MG63 (cell line): Measurements from ENCODE around the gene CIPC. TPM values are rescaled to one million over a fixed set of nuclear protein-coding genes. Genes with fewer than 3 reads are reported as not detected.
A peak's percentile ranks its signal among the peaks of the same experiment; 100 is the strongest.

ENCODE experiments used
- DNase-seq: peaks from one replicate; pipeline ENCODE4 v3.0.0-alpha.2; 2020
- H3K27me3 ChIP-seq: fragments of 250-450 bp; sonication (Bioruptor Pico); 2 replicates; pipeline ENCODE4 v1.5.1; 2020; ENCODE audit warnings: mild to moderate bottlenecking, moderate library complexity
- H3K36me3 ChIP-seq: fragments of 250-450 bp; sonication (Bioruptor Pico); 2 replicates; pipeline ENCODE4 v1.5.1; 2020; ENCODE audit warnings: mild to moderate bottlenecking, moderate library complexity
- H3K4me3 ChIP-seq: fragments of 250-450 bp; sonication (Bioruptor Pico); 2 replicates; pipeline ENCODE4 v1.5.1; 2020; ENCODE audit warnings: mild to moderate bottlenecking, moderate library complexity
- H3K9me3 ChIP-seq: fragments of 250-450 bp; sonication (Bioruptor Pico); 2 replicates; pipeline ENCODE4 v1.5.1; 2020; ENCODE audit warnings: mild to moderate bottlenecking, moderate library complexity
- total RNA-seq: library from RNA; depleted of rRNA; stranded (reverse); fragments of >200 nt; shearing (Covaris generic); gene quantifications from 2 replicates; pipeline ENCODE4 v1.2.3, GENCODE V29; 2014; ENCODE audit warnings: low replicate concordance

CIPC gene
- total RNA-seq, 1 experiment from 2014 or later = 17.1 TPM

GRCh38 chr14:77091518-77091917 is 6.5 kb upstream of the CIPC start:
- DNase-seq = no peak
- Histone ChIP-seq H3K9me3 (peaks cover 6% of the 10 kb centered on the region; the same call in 1 of the 2 replicates), H3K36me3 (no peaks in the 10 kb centered on the region), H3K4me3 (no peak overlapping the region), H3K27me3 (no peaks in the 10 kb centered on the region)

- Histone ChIP-seq H3K36me3 (no peaks in the 10 kb centered on the region), H3K9me3 (peaks cover 6% of the 10 kb centered on the region; the same call in 1 of the 2 replicates), H3K27me3 (no peaks in the 10 kb centered on the region), H3K4me3 (no peak overlapping the region)
- DNase-seq = no peak
Measured at GRCh38 chr14:77092676-77093075, 5.4 kb upstream of the CIPC start.

GRCh38 chr14:77094672-77095284 is 3.3 kb upstream of the CIPC start:
- DNase-seq = peak; percentile 48
- Histone ChIP-seq H3K9me3 (peaks cover 6% of the 10 kb centered on the region; the same call in 1 of the 2 replicates), H3K36me3 (no peaks in the 10 kb centered on the region), H3K27me3 (no peaks in the 10 kb centered on the region), H3K4me3 (no peak overlapping the region)

DNA sequence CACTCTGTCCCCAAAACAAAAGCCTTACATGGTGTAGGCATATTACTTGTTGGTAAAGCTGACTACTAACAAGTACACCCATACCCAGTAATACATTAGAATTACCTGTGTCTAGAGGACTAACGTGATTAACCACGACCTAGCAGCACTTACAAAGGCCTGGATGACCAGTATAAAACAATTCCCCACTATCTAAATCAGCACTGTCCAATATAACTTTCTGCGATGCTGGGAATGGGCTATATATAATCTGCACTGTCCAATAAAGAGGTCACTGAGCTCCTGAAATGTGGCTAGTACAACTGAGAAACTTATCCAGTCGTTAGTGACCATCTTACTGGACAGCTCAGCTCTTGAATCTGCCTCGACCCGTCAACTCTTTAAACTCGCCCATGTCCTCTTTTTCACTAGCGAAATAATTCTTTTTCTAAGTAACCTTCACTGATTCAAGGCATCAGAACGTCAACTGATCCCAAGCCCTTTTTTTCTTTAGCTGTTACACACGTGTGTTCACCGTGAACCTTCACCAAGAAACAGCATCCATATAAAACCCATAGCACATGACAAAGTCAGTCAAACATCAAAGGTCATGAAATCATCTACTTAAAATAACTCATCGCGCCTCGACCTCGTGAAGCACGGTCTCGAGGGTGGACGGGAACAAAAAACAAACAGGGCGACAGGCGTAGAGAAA is 905 bp upstream of the CIPC start:
- DNase-seq = no peak
- H3K27me3 ChIP-seq = no peaks in the 10 kb centered on the region
- H3K36me3 ChIP-seq = no peaks in the 10 kb centered on the region
- no peaks in the 10 kb centered on the region for H3K9me3 ChIP-seq
- H3K4me3 ChIP-seq = peak overlapping the region; percentile 93

- no peaks in the 10 kb centered on the region for H3K9me3 ChIP-seq
- H3K27me3 ChIP-seq = no peaks in the 10 kb centered on the region
- no peaks in the 10 kb centered on the region for H3K36me3 ChIP-seq
- peak overlapping the region; percentile 93 for H3K4me3 ChIP-seq
- DNase-seq = peak; percentile 82
Measured at GRCh38 chr14:77098529-77099353, 683 bp downstream of the CIPC start.

DNA sequence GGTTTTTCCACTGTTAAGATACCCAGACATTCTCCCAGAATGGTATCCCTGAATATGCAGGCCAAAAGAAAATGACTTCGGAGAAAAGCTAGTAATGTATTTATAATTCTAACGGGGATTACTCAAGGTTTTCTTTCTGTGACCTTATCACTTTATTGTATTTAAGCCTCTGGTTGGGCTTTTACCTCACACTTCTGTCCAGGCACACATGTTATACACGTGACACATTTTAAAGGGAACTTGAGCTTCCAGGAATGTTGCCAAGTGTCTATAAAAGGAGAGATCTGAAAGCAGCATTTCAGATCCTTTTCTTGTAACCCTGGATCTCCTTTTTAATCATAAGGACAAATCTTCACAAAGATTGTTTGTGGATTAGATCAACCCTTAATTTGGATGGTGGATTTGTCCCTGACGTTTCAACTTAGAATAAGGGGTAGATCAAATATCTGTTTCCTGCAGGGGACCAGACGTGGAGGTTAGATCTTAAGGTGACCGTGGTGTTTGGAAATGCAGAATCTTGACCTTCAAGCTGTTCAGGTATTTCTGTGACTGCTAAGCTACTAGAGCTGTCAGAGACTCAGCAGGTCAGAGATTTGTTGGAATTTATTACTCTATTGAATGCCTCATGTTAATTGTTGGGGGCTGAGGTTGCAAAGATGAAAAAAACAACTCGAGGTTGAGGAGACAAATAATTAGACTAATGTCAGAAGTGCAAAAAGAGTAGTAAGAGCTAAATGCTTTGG is 1.5 kb downstream of the CIPC start:
- DNase-seq = no peak
- no peaks in the 10 kb centered on the region for H3K36me3 ChIP-seq
- H3K4me3 ChIP-seq = peak overlapping the region; percentile 93

GRCh38 chr14:77100961-77101360 is 2.9 kb downstream of the CIPC start:
- no peak for DNase-seq
- Histone ChIP-seq H3K36me3 (no peaks in the 10 kb centered on the region), H3K4me3 (no peak overlapping the region), H3K9me3 (no peaks in the 10 kb centered on the region), H3K27me3 (no peaks in the 10 kb centered on the region)

More for the DNA sequence above, 1.5 kb downstream of the CIPC start:
- H3K9me3 ChIP-seq = no peaks in the 10 kb centered on the region
- no peaks in the 10 kb centered on the region for H3K27me3 ChIP-seq

DNA sequence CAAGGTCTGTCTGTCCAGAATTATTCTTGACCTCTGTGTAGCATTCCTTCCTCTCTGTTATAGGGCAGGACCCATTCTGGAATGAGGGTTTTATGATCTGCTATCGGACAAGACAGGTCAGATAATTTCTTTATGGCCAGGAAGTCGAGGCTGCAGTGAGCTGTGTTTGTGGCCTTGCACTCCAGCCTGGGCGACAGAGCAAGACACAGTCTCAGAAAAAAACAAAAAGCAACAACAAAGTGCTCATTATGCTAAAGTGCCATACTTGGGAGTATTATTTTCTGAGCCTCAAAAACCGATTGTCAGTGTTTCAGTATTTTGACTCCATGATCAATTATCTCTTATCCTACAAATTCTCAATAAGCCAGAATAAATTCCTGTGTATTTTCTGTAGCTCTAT is 4.1 kb downstream of the CIPC start:
- no peak for DNase-seq
- H3K4me3 ChIP-seq = no peak overlapping the region
- 0 out of 2 replicates have a peak, but pooled peaks cover 3% of the 10 kb centered on the region for H3K36me3 ChIP-seq
- H3K9me3 ChIP-seq = no peaks in the 10 kb centered on the region
- H3K27me3 ChIP-seq = no peaks in the 10 kb centered on the region

DNA sequence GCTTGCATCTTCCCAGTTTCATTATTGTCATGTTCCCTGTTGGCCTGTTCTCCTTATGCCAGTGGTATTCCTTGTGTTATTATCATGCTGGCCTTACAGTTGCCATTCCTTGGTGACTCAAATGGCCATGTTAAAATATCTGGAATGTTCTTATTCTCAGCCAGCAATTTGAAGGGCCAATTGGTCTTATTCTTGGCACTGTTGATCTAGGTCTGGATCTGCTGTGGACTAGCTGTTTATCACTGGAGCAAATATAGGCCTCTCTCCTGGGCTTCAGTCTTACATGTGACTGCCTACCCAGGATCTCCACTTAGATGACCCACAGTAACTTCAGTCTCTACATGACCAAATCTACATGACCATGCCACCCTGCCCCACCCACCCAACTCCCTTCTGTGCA is 5.4 kb downstream of the CIPC start:
- Histone ChIP-seq H3K27me3 (no peaks in the 10 kb centered on the region), H3K9me3 (no peaks in the 10 kb centered on the region), H3K36me3 (peaks cover 10% of the 10 kb centered on the region), H3K4me3 (no peak overlapping the region)
- DNase-seq = no peak

- Histone ChIP-seq H3K9me3 (no peaks in the 10 kb centered on the region), H3K36me3 (peaks cover 11% of the 10 kb centered on the region), H3K4me3 (no peak overlapping the region), H3K27me3 (no peaks in the 10 kb centered on the region)
- no peak for DNase-seq
Measured at GRCh38 chr14:77103951-77104350, 5.9 kb downstream of the CIPC start.

GRCh38 chr14:77104393-77104792 is 6.3 kb downstream of the CIPC start:
- H3K4me3 ChIP-seq = no peak overlapping the region
- no peaks in the 10 kb centered on the region for H3K9me3 ChIP-seq
- DNase-seq = no peak
- H3K27me3 ChIP-seq = no peaks in the 10 kb centered on the region
- peaks cover 14% of the 10 kb centered on the region for H3K36me3 ChIP-seq

DNA sequence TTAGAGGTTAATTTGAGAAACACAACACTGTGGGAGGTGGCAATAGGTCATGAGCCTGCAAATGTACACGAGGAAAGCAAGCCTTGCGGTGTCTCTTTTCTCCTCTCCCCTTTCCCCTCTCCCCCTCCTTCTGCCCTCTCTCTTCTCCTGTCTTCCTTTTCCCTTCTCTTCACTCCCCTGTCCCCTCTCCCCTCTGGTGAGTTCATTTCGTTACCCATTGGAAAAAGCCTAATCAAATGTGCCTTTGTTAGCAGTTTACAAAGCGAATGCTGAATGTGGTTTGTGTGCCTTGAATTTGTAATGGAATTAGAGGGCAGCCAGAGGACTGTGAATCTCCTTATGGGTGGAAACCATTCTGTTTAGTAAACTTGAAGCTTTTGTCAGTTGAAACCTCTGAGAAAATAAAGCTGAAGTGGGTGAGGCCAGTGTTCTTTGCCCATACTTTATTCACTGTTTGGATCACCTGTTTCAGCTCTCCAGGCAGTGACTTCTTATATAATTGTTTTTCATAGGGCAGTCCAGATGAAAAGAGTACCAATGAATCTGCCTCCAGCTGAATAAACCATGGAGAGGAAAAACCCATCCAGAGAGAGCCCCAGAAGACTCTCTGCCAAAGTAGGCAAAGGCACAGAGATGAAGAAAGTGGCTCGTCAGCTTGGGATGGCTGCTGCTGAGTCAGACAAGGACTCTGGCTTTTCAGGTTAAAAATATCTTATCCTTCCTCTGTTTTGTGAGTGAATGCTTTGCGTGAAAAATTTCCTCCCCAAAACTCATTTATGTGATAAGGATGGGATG is 7.3 kb downstream of the CIPC start:
- H3K36me3 ChIP-seq = peaks cover 14% of the 10 kb centered on the region
- no peaks in the 10 kb centered on the region for H3K9me3 ChIP-seq
- no peaks in the 10 kb centered on the region for H3K27me3 ChIP-seq
- no peak overlapping the region for H3K4me3 ChIP-seq
- no peak for DNase-seq

- Histone ChIP-seq H3K36me3 (peaks cover 20% of the 10 kb centered on the region), H3K9me3 (no peaks in the 10 kb centered on the region), H3K27me3 (no peaks in the 10 kb centered on the region), H3K4me3 (no peak overlapping the region)
- no peak for DNase-seq
Measured at GRCh38 chr14:77106666-77107065, 8.6 kb downstream of the CIPC start.

GRCh38 chr14:77107228-77107627 is 9.2 kb downstream of the CIPC start:
- Histone ChIP-seq H3K4me3 (no peak overlapping the region), H3K9me3 (no peaks in the 10 kb centered on the region), H3K36me3 (peaks cover 22% of the 10 kb centered on the region), H3K27me3 (no peaks in the 10 kb centered on the region)
- no peak for DNase-seq

GRCh38 chr14:77108753-77109152 is 10.7 kb downstream of the CIPC start:
- no peak for DNase-seq
- H3K27me3 ChIP-seq = no peaks in the 10 kb centered on the region
- H3K9me3 ChIP-seq = no peaks in the 10 kb centered on the region
- H3K36me3 ChIP-seq = peaks cover 22% of the 10 kb centered on the region
- H3K4me3 ChIP-seq = no peak overlapping the region

DNA sequence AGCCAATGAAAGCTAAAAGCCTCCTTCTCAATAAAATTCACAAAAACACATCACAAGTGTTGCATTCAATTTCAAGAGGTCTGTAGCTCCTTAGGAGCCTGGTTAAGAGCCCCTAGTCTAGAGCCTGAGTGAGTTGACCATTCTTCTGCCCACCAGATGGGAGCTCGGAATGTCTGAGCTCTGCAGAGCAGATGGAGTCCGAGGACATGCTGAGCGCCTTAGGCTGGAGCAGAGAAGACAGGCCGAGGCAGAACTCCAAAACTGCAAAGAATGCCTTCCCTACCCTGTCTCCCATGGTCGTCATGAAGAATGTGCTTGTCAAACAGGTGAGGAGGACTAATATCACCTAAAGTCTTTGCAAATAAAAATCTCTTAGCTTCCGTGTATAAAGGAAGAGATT is 11.6 kb downstream of the CIPC start:
- peaks cover 22% of the 10 kb centered on the region for H3K36me3 ChIP-seq
- H3K9me3 ChIP-seq = no peaks in the 10 kb centered on the region
- DNase-seq = no peak
- H3K4me3 ChIP-seq = no peak overlapping the region
- no peaks in the 10 kb centered on the region for H3K27me3 ChIP-seq
